Natural killer cell treated with Interleukin-12 subunit alpha and Interleukin-12 subunit beta and Interleukin-15 and Interleukin-18, amount 100 ng/mL, for 72 hours (primary cell): ENCODE measurements around the gene SMC4. TPM values are rescaled to one million over a fixed set of nuclear protein-coding genes. Genes with fewer than 3 reads are reported as not detected.
A peak's percentile ranks its signal among the peaks of the same experiment; 100 is the strongest.
"Not testable (repeated sequence)": the region's sequence is repeated elsewhere in the genome, so short reads cannot be mapped to it uniquely, and the experiment has no call there.

Experiments
- ATAC-seq, 2 donors: fragments of 150-1000 bp; cut with Tn5 transposase in 1 of 2; sonication (Bioruptor Pico), chemical (Tn5 transposase) in 1 of 2; 2 replicates each; pipeline ENCODE4 v1.10.0; 2021
- DNase-seq: peaks from one replicate; pipeline ENCODE4 v3.0.0; 2022; ENCODE audit warnings: low spot score
- H3K27ac Mint-ChIP-seq, 2 donors: 1 replicate in 1 of 2; 2 replicates in 1 of 2; pipeline ENCODE4 v1.8.0; 2022; ENCODE audit warnings: mixed read lengths in 2 of 2, mild to moderate bottlenecking in 1 of 2, moderate library complexity in 1 of 2
- H3K27me3 Mint-ChIP-seq, 2 donors: 1 replicate in 1 of 2; 2 replicates in 1 of 2; pipeline ENCODE4 v1.8.0; 2022; ENCODE audit warnings: mixed read lengths in 2 of 2
- H3K36me3 Mint-ChIP-seq: one replicate; pipeline ENCODE4 v1.8.0; 2022; ENCODE audit warnings: mixed read lengths
- H3K4me1 Mint-ChIP-seq, 2 donors: 1 replicate in 1 of 2; 2 replicates in 1 of 2; pipeline ENCODE4 v1.8.0; 2022; ENCODE audit warnings: low read depth in 2 of 2, mixed read lengths in 2 of 2, mild to moderate bottlenecking in 1 of 2
- H3K4me3 Mint-ChIP-seq: one replicate; pipeline ENCODE4 v1.8.0; 2022; ENCODE audit warnings: mixed read lengths
- H3K9me3 Mint-ChIP-seq: 2 replicates; pipeline ENCODE4 v1.8.0; 2022; ENCODE audit warnings: mixed read lengths
- total RNA-seq, 2 donors: library from RNA; stranded (reverse); gene quantifications; one replicate each; pipeline ENCODE4 v1.2.3, GENCODE V29; 2022

SMC4 gene
- 100 to 1,000 TPM; 118 to 201 TPM for total RNA-seq

DNA sequence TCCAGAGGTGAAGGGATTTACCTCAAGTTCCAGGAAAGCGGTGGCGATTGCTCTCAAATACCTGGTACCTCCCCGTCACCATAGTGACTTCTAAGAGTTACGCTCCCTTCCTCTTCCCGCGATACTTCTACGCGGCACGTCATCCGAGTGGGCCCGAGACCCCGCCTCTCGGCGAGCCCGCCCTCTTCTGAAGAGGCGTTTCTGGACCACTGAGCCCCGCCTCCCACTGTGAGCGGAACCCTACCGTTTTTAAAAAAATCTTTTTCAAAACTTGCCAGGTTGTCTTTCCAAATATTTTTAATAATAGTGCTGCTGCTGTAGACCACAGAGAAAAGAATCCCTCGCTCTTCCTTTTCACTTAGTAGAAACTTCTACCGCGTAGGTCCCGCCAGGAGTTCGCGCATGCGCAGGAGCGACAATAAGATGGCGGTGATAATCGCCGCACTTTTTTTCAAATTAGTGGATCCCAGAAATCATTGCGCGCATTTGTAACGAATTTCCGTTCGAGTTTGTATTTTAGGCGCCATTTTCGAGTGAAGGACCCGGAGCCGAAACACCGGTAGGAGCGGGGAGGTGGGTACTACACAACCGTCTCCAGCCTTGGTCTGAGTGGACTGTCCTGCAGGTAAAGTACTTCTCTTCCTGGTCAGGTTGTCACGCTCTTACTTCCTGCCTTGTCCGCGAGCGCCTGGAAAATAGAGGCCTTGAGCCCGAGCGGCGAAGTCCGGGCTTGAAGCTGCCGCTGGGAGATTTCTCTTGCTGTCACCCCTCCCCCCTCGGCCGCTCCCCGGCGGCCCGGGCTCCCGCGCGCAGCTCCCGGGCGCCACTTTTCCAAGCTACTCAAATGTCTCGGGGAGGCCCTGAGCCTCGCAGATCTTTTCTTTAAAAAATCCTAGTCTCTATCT is at the start of gene SMC4, which contains the start of gene IFT80:
TSS of gene SMC4 (plus strand) at position 526 of the 905 bp plus-strand sequence. CDS start 1,177 bp downstream, outside the sequence.
TSS of gene IFT80 (minus strand) at position 101 of the 905 bp plus-strand sequence. CDS start 14,625 bp downstream, outside the sequence.
- DNase-seq = peak; percentile 97
- no peaks in the 10 kb centered on the region for H3K9me3 Mint-ChIP-seq
- ATAC-seq = peak; percentile 99
- peak within 1 kb of the TSS; percentile 100 for H3K27ac Mint-ChIP-seq
- peaks cover 36 to 54% of the 10 kb centered on the region in 2 donors for H3K4me1 Mint-ChIP-seq
- H3K36me3 Mint-ChIP-seq = peaks cover 24% of the 10 kb centered on the region
- no peaks in the 10 kb centered on the region for H3K27me3 Mint-ChIP-seq
- H3K4me3 Mint-ChIP-seq = peak within 1 kb of the TSS; percentile 95

- no peaks in the 10 kb centered on the region for H3K27me3 Mint-ChIP-seq
- no peaks in the 10 kb centered on the region for H3K9me3 Mint-ChIP-seq
Measured at GRCh38 chr3:160355826-160356225, 43.6 kb upstream of the SMC4 start.

GRCh38 chr3:160362896-160363295 is 36.6 kb upstream of the SMC4 start:
- not testable (repeated sequence) for ATAC-seq, H3K4me3 Mint-ChIP-seq, H3K27ac Mint-ChIP-seq, H3K4me1 Mint-ChIP-seq, H3K27me3 Mint-ChIP-seq, DNase-seq, H3K9me3 Mint-ChIP-seq
- peaks cover 16% of the 10 kb centered on the region for H3K36me3 Mint-ChIP-seq

More at GRCh38 chr3:160355826-160356225, 43.6 kb upstream of the SMC4 start:
- ATAC-seq = no peak
- DNase-seq = no peak
- no peaks in the 10 kb centered on the region for H3K4me1 Mint-ChIP-seq
- H3K36me3 Mint-ChIP-seq = peaks cover 8% of the 10 kb centered on the region
- H3K27ac Mint-ChIP-seq = no peak overlapping the region
- no peak overlapping the region for H3K4me3 Mint-ChIP-seq

DNA sequence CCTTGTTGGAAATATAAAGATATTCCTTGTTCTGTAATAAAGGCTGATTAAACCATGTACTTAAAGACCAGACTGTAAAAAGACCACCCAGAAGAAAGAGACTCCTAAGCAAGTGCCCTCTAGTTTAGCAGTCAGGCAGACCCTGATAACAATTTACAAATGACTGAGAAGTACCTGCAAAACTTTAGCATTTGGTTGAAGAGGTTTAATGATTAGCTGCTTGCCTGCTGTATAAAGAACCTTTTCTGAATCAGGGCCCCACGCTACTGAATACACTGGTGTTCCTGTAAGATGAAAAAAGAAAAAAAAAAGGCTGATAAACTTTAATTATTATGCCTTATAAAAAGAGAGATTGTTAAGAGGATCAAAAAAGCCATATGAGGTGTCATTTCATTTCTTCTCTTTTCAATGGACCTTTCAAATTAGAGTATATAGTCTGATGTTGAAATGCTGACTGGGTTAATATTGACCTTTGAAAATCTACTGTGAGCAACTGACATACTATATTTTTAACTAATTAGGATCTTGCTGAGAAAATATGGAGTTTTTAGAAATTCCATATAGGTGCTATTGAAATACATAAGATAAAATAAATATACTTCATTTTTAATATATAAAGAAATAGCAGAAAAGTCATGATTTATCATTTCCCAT is 33.5 kb upstream of the SMC4 start:
- peaks cover 7% of the 10 kb centered on the region in 2 donors for H3K4me1 Mint-ChIP-seq

DNA sequence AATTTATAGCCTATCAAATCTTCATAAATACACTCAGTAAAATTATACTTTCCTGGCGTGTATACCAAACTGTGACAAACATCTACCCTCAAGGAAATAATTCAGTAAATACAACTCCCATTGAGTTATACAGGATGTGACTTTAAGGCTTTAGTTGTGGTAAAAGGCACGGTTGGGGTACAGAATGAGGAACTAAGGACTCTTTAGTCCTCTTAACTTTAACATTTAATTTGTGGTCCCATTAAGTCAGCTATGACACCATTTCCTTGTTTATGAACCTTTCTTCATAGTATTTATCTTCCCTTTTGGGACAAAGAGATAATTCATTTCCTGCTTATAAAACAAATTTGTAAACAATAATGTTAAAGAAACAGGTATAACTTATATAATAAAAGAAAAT is 30.6 kb upstream of the SMC4 start:
- ATAC-seq (no peak), DNase-seq (no peak)
- Mint-ChIP-seq H3K36me3 (peaks cover 7% of the 10 kb centered on the region), H3K27me3 (no peaks in the 10 kb centered on the region), H3K4me1 (no peaks in the 10 kb centered on the region), H3K27ac (no peak overlapping the region), H3K9me3 (no peaks in the 10 kb centered on the region), H3K4me3 (no peak overlapping the region)

More for the DNA sequence above, 33.5 kb upstream of the SMC4 start:
- Mint-ChIP-seq H3K9me3 (no peaks in the 10 kb centered on the region), H3K27me3 (no peaks in the 10 kb centered on the region), H3K27ac (no peak overlapping the region), H3K36me3 (peaks cover 13% of the 10 kb centered on the region), H3K4me3 (no peak overlapping the region)
- DNase-seq (no peak), ATAC-seq (no peak)

DNA sequence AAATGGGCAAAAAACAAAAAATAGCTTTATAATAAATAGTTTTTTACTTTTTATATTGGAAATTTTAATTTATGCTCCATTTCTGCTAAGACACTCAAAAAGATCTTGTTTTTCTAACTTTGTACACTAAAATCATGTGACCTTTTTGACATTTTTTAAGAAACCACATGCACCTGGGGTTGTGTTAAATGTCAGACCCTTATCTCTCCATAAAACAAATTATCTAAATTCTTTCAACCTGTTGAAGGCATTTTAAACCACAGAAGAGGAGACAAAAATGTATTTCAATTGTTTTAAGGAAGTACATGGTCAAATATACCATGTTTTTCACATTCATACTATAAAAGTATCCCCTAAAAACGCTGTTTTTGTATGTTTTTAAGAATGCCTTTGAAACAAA is 29.7 kb upstream of the SMC4 start:
- peaks cover 12% of the 10 kb centered on the region for H3K36me3 Mint-ChIP-seq
- H3K27me3 Mint-ChIP-seq = no peaks in the 10 kb centered on the region
- no peaks in the 10 kb centered on the region for H3K4me1 Mint-ChIP-seq
- H3K9me3 Mint-ChIP-seq = no peaks in the 10 kb centered on the region
- DNase-seq (no peak), ATAC-seq (no peak)
- no peak overlapping the region for H3K4me3 Mint-ChIP-seq
- no peak overlapping the region for H3K27ac Mint-ChIP-seq

DNA sequence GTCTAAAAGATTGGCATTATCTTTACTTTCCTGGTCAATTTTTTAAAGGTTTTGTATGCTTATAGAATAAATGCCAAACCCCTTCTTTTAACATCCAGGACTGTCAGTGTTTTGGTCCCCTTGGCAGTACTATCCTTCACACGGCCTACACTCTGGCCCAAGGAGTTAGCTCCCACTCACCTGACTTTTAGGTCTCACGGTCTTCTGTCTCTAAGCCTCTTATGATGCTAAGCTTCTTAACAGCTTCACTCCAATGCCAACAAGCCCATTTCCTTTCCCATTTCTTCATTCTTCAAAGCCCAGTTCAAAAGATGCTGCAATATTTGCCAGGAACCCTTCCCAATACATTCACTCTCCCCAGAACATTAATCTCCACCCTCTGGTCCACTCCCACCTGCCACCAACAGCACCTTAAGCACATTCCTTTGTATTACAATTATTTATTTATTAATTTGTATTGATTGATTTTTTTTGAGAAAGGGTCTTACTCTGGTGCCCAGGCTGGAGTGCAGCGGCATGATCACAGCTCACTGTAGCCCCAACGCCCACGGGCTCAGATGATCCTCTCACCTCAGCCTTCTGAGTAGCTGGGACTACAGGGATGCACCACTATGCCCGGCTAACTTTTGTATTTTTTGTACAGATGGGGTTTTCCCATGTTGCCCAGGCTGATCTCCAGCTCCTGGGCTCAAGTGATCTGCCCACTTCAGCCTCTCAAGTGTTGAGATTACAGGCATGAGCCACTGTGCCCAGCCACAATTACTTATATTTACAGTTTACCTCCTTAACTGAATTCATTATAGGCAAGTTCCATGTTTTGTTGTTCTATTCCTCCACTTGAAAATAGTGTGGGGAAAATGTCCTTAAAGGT is 28.2 kb upstream of the SMC4 start:
- no peak overlapping the region for H3K27ac Mint-ChIP-seq
- H3K36me3 Mint-ChIP-seq = peaks cover 12% of the 10 kb centered on the region
- no peaks in the 10 kb centered on the region for H3K4me1 Mint-ChIP-seq
- no peaks in the 10 kb centered on the region for H3K9me3 Mint-ChIP-seq
- ATAC-seq (no peak), DNase-seq (no peak)
- no peaks in the 10 kb centered on the region for H3K27me3 Mint-ChIP-seq
- no peak overlapping the region for H3K4me3 Mint-ChIP-seq

DNA sequence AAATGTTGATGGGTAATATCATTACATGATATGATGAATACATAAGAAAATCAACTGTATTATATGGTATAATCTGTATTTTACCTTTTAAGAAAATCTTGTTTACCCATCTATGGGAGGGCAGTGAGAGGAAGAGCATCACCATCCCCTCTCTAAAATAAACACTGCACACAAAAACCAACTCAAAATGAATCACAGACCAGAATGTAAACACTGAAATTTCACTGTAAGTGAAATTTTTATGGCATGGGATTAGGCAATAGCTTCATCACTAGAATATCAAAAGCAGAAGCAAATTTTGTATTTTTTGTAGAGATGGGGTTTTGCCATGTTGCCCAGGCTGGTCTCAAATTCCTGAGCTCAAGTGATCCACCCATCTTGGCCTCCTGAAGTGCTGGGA is 26.7 kb upstream of the SMC4 start:
- DNase-seq (no peak), ATAC-seq (no peak)
- H3K27ac Mint-ChIP-seq = no peak overlapping the region
- H3K27me3 Mint-ChIP-seq = no peaks in the 10 kb centered on the region
- no peaks in the 10 kb centered on the region for H3K4me1 Mint-ChIP-seq
- no peaks in the 10 kb centered on the region for H3K9me3 Mint-ChIP-seq
- H3K36me3 Mint-ChIP-seq = peaks cover 12% of the 10 kb centered on the region
- no peak overlapping the region for H3K4me3 Mint-ChIP-seq

DNA sequence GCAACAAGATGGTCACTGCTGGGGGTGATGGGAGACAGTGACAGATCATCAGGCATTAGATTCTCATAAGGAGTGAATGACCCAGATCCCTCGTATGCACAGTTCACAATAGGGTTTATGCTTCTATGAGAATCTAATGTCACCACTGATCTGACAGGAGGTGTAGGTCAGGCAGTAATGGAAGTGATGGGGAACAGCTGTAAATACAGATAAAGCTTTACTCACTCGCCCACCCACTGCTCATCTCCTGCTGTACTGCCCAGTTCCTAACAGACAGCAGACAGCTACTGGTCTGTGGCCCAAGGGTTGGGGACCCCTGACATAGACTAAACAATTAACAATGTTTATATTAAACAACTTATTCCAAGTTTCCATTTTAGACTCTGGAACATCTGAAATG is 25.8 kb upstream of the SMC4 start:
- H3K9me3 Mint-ChIP-seq = no peaks in the 10 kb centered on the region
- peaks cover 12% of the 10 kb centered on the region for H3K36me3 Mint-ChIP-seq
- ATAC-seq = no peak
- no peak for DNase-seq
- no peaks in the 10 kb centered on the region for H3K27me3 Mint-ChIP-seq
- H3K4me1 Mint-ChIP-seq = no peaks in the 10 kb centered on the region
- no peak overlapping the region for H3K4me3 Mint-ChIP-seq
- H3K27ac Mint-ChIP-seq = no peak overlapping the region

DNA sequence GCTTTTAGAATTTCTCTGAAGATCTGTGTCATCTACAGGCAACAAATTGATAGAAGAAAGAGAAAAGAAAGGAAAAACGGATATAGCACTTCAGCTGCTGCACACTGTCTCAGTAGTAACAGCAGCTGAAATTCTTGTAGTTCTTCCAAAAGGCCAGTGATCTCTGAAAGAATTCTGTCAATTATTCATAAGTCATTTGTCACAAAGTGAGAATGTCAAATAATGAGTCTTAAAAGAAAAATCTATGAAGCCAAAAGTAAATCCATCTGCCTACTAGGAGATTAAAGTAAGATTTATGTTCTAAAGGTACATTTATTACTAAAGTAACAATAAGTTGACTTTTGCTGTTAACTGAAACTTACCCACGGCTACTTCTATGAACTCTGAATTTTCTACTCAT is 25.0 kb upstream of the SMC4 start:
- H3K27me3 Mint-ChIP-seq = no peaks in the 10 kb centered on the region
- H3K27ac Mint-ChIP-seq = no peak overlapping the region
- no peak for DNase-seq
- no peaks in the 10 kb centered on the region for H3K9me3 Mint-ChIP-seq
- no peak overlapping the region for H3K4me3 Mint-ChIP-seq
- no peak for ATAC-seq
- H3K36me3 Mint-ChIP-seq = peaks cover 12% of the 10 kb centered on the region
- H3K4me1 Mint-ChIP-seq = no peaks in the 10 kb centered on the region

GRCh38 chr3:160374925-160375324 is 24.5 kb upstream of the SMC4 start:
- peaks cover 12% of the 10 kb centered on the region for H3K36me3 Mint-ChIP-seq
- no peak overlapping the region for H3K4me3 Mint-ChIP-seq
- H3K4me1 Mint-ChIP-seq = no peaks in the 10 kb centered on the region
- DNase-seq (no peak), ATAC-seq (no peak)
- H3K27ac Mint-ChIP-seq = no peak overlapping the region
- no peaks in the 10 kb centered on the region for H3K9me3 Mint-ChIP-seq
- H3K27me3 Mint-ChIP-seq = no peaks in the 10 kb centered on the region

- ATAC-seq (no peak), DNase-seq (no peak)
- Mint-ChIP-seq H3K4me3 (no peak overlapping the region), H3K36me3 (peaks cover 7% of the 10 kb centered on the region), H3K9me3 (no peaks in the 10 kb centered on the region), H3K4me1 (no peaks in the 10 kb centered on the region), H3K27me3 (no peaks in the 10 kb centered on the region), H3K27ac (no peak overlapping the region)
Measured at GRCh38 chr3:160376681-160377080, 22.8 kb upstream of the SMC4 start.

DNA sequence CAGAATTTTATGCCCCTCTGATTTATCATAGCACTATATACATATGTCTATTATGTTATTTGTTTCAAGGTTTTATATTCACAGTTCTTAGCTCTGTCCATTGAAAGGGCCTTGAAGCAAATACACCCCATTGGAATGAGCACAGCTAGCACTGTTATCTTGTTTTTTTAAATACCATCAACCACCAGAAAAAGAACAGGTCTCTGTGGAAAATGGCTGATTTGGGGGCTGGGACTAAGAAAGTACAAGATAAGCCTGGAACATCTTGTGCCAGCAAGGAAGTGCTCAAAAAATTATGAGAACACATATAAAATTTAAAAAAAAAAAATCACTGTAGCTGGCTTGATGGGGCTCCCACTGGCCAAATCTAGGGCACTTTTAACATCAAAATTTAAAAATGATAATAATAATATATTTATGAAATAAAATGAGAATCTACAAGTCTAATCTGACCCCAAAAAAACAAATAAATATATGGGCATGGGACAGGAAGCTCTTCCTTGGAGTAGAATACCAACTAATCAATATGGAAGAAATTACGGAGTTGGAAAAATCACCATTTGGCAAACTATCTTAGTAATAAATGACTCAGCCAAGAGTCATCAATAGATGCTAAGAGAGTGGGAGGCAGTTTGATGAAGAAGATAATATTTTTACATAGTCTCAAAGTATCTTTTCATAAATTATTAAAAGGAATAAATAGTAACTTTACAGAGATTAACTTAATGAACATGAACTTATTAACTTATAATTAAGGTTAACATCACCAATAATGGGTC is 20.9 kb upstream of the SMC4 start:
- H3K36me3 Mint-ChIP-seq = peaks cover 7% of the 10 kb centered on the region
- no peak overlapping the region for H3K4me3 Mint-ChIP-seq
- DNase-seq = no peak
- no peaks in the 10 kb centered on the region for H3K9me3 Mint-ChIP-seq
- H3K4me1 Mint-ChIP-seq = no peaks in the 10 kb centered on the region
- H3K27ac Mint-ChIP-seq = no peak overlapping the region
- ATAC-seq = no peak
- no peaks in the 10 kb centered on the region for H3K27me3 Mint-ChIP-seq
